Activated B cell treated with CpG ODN at 0.5 μM for 24 hours (primary cell): Measurements from ENCODE around the gene RABEPK. TPM values are rescaled to one million over a fixed set of nuclear protein-coding genes. Genes with fewer than 3 reads are reported as not detected.

ENCODE experiments used
- ATAC-seq: fragments of 200-7000 bp; cut with Tn5 transposase; one replicate; pipeline ENCODE4 v1.10.0; 2021; ENCODE audit warnings: low read depth, mild to moderate bottlenecking, moderate library complexity
- CTCF ChIA-PET: fragments of 350-600 bp; sonication (Branson Sonifier 250); formaldehyde crosslinking; loops from one replicate; lab custom pipeline; 2021; ENCODE audit warnings: antibody characterized with exemption; lab: Charles Lee
- POLR2A ChIA-PET: fragments of 350-600 bp; sonication (Branson Sonifier 250); formaldehyde crosslinking; loops from one replicate; lab custom pipeline; 2021; ENCODE audit warnings: antibody characterized with exemption; lab: Charles Lee
- DNase-seq: peaks from one replicate; pipeline ENCODE4 v3.0.0; 2022
- H3K27ac Mint-ChIP-seq: one replicate; pipeline ENCODE4 v1.8.0; 2020; ENCODE audit warnings: mixed read lengths
- H3K27me3 Mint-ChIP-seq: one replicate; pipeline ENCODE4 v1.8.0; 2021; ENCODE audit warnings: mixed read lengths
- H3K36me3 Mint-ChIP-seq: one replicate; pipeline ENCODE4 v1.8.0; 2021; ENCODE audit warnings: low read depth, mixed read lengths
- H3K4me1 Mint-ChIP-seq: one replicate; pipeline ENCODE4 v1.8.0; 2021; ENCODE audit warnings: mixed read lengths
- H3K4me3 Mint-ChIP-seq: one replicate; pipeline ENCODE4 v1.8.0; 2020; ENCODE audit warnings: mild to moderate bottlenecking, mixed read lengths
- H3K9me3 Mint-ChIP-seq: one replicate; pipeline ENCODE4 v1.8.0; 2020; ENCODE audit warnings: mixed read lengths
- CTCF ChIP-seq: fragments of 200-600 bp; IDR thresholded peaks from one replicate; pipeline ENCODE4 v1.8.0; 2022; ENCODE audit warnings: antibody characterized with exemption, mild to moderate bottlenecking
- intact Hi-C: fragments of 100-400 bp; cut with micrococcal nuclease; formaldehyde crosslinking; loops from one replicate; pipeline ENCODE4 v1.15.1; 2024
- total RNA-seq: library from RNA; stranded (reverse); gene quantifications from 2 replicates; pipeline ENCODE4 v1.2.3, GENCODE V29; 2022

The RABEPK gene
- 19.1 and 19.4 TPM in 2 replicates for total RNA-seq

- TF ChIP-seq CTCF = no peak
- DNase-seq = peak; percentile 95
- H3K4me3 Mint-ChIP-seq = peak within 1 kb of the TSS; percentile 94
- no peaks in the 10 kb centered on the region for H3K9me3 Mint-ChIP-seq
- peak within 1 kb of the TSS; percentile 92 for H3K27ac Mint-ChIP-seq
- H3K36me3 Mint-ChIP-seq = peaks cover 20% of the 10 kb centered on the region
- ChIA-PET POLR2A (interaction anchor here (0.5 to 3.0 kb wide), 13 partner anchors 10 to 346 kb away, joined by 3 to 36 read pairs (median 6); partner anchors contain the start of genes GAPVD1, HSPA5 and PPP6C), CTCF (no interaction called here)
- ATAC-seq = peak; percentile 98
- peaks cover 13% of the 10 kb centered on the region for H3K4me1 Mint-ChIP-seq
- no peaks in the 10 kb centered on the region for H3K27me3 Mint-ChIP-seq
- intact Hi-C loops = loop anchor here (1.0 to 2.0 kb wide), 6 partner anchors 11 to 430 kb away; partner anchors contain the start of genes ARPC5L, GAPVD1, HSPA5 and NR6A1
These were observed at the start of gene RABEPK for GRCh38 chr9:125200216-125201047. TSS of gene RABEPK (plus strand) at chr9:125200542. CDS start at chr9:125203014, 2,472 bp downstream.

GRCh38 chr9:125151730-125152129 is 48.6 kb upstream of the RABEPK start:
- Mint-ChIP-seq H3K4me1 (no peaks in the 10 kb centered on the region), H3K27ac (no peak overlapping the region), H3K4me3 (no peak overlapping the region), H3K27me3 (no peaks in the 10 kb centered on the region), H3K36me3 (peaks cover 63% of the 10 kb centered on the region), H3K9me3 (no peaks in the 10 kb centered on the region)
- ATAC-seq (no peak), DNase-seq (no peak)
- intact Hi-C loops = no loop called here
- no peak for TF ChIP-seq CTCF
- POLR2A ChIA-PET = interaction anchor here (1.0 kb wide), 1 partner anchor 89 kb away, joined by 11 read pairs; no protein-coding TSS in a partner anchor
- CTCF ChIA-PET = no interaction called here

- no peak overlapping the region for H3K4me3 Mint-ChIP-seq
- no peak for DNase-seq
- intact Hi-C loops = no loop called here
- ATAC-seq = no peak
- H3K27ac Mint-ChIP-seq = no peak overlapping the region
- TF ChIP-seq CTCF = no peak
- ChIA-PET POLR2A (no interaction called here), CTCF (no interaction called here)
- peaks cover 71% of the 10 kb centered on the region for H3K36me3 Mint-ChIP-seq
- H3K4me1 Mint-ChIP-seq = no peaks in the 10 kb centered on the region
- no peaks in the 10 kb centered on the region for H3K27me3 Mint-ChIP-seq
- no peaks in the 10 kb centered on the region for H3K9me3 Mint-ChIP-seq
These were observed 46.5 kb upstream of the RABEPK start for GRCh38 chr9:125153712-125154367.

- POLR2A ChIA-PET = interaction anchor here (0.6 kb wide), 1 partner anchor 9 kb away, joined by 3 read pairs; no protein-coding TSS in a partner anchor
- peaks cover 57% of the 10 kb centered on the region for H3K36me3 Mint-ChIP-seq
- CTCF ChIA-PET = no interaction called here
These were observed 43.8 kb upstream of the RABEPK start for GRCh38 chr9:125156551-125156950.

More at GRCh38 chr9:125156551-125156950, 43.8 kb upstream of the RABEPK start:
- H3K27me3 Mint-ChIP-seq = no peaks in the 10 kb centered on the region
- H3K9me3 Mint-ChIP-seq = no peaks in the 10 kb centered on the region
- H3K4me3 Mint-ChIP-seq = no peak overlapping the region
- ATAC-seq = no peak
- DNase-seq = no peak
- intact Hi-C loops = no loop called here
- no peaks in the 10 kb centered on the region for H3K4me1 Mint-ChIP-seq
- no peak overlapping the region for H3K27ac Mint-ChIP-seq
- no peak for TF ChIP-seq CTCF
